ENCODE results near the gene RNF5.

Gene RNF5

DNA sequence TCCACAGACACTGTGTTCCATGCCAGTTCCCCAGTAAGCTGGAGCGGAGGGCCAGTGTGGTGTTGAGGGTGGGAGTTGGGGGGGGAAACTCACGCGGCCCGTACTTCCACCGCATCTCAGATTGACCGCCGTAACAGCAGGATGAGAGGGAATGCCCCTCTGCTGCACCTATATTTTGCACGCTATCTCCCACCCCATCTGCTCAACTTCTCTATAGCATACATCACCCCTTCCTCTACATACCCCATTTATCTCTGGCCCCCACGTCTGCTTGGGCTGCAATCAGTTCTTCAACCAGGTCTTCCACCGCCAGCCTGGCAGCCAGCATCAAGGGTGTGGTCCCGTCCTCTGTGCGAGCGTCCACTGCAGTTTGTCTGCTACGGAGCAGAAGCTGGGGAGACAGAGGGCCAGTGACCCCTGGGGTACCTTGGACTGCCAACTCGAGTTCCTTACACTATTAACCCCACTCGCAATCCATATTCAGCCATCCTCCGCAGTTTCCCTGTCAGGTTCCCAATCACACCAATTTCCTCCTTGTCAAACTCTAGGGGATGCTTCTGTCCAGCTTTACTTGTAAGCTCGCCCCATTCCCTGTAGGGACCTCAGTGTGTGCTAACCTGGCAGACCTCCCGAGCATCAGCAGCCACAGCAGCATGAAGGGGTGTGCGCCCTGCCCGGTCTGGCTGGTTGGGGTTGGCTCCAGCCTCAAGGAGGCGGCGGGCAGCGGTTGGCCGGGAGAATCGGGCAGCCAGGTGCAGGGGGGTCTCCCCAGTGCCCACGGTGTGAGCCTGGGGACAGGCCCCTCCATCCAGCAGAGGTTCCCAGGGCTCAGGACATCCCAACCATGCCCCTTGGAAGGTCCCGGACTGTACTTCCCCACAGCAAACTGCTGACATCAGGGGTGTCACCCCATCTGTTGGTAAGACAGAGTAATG is 18.7 kb downstream of the RNF5 start:
- TF ChIP-seq FOXM1 (IDR thresholded peaks at IDR 0.05; ENCODE audit: borderline replicate concordance, low read depth) = no peak
- TF ChIP-seq USF1 (IDR thresholded peaks at IDR 0.05) = no peak
- no peak for TF ChIP-seq REST (IDR thresholded peaks at IDR 0.05; ENCODE audit: low read depth)
- TF ChIP-seq TEAD4 (IDR thresholded peaks at IDR 0.05) = no peak
- no peak for TF ChIP-seq TAF1 (IDR thresholded peaks at IDR 0.05; ENCODE audit: low read depth)

GRCh38 chr6:32198345-32198696 is 20.1 kb downstream of the RNF5 start:
- TF ChIP-seq RAD21 (IDR thresholded peaks at IDR 0.05; ENCODE audit: low read depth) (no peak), EGR1 (IDR thresholded peaks at IDR 0.05) (no peak), YY1 (IDR thresholded peaks at IDR 0.05; ENCODE audit: low read depth) (no peak), MAX (IDR thresholded peaks at IDR 0.05) (no peak)

DNA sequence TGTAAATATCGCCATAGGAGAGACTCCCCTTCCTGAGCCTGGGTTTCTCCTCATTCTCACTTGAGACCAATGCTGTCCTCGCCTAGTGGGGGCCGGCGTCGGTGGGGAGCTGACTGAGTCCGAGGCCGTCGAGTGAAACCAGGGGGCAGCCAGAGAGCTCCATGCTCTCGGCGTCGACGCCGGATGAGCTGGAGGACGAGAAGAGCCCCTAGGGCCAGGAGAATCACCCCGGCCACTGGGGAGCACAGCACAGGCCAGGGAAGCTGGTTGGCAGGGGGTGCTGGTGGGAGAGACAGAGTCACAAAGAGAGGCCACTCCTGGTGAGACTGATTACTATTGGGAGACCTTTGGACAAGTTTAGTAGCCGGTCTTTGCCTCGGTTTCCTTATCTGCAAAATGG is 20.7 kb downstream of the RNF5 start:
- TF ChIP-seq CREB1 (IDR thresholded peaks at IDR 0.05; ENCODE audit: low read depth) (no peak), REST (IDR thresholded peaks at IDR 0.05; ENCODE audit: low read depth) (no peak), FOXM1 (IDR thresholded peaks at IDR 0.05; ENCODE audit: borderline replicate concordance, low read depth) (no peak), NFIC (IDR thresholded peaks at IDR 0.05) (no peak)

DNA sequence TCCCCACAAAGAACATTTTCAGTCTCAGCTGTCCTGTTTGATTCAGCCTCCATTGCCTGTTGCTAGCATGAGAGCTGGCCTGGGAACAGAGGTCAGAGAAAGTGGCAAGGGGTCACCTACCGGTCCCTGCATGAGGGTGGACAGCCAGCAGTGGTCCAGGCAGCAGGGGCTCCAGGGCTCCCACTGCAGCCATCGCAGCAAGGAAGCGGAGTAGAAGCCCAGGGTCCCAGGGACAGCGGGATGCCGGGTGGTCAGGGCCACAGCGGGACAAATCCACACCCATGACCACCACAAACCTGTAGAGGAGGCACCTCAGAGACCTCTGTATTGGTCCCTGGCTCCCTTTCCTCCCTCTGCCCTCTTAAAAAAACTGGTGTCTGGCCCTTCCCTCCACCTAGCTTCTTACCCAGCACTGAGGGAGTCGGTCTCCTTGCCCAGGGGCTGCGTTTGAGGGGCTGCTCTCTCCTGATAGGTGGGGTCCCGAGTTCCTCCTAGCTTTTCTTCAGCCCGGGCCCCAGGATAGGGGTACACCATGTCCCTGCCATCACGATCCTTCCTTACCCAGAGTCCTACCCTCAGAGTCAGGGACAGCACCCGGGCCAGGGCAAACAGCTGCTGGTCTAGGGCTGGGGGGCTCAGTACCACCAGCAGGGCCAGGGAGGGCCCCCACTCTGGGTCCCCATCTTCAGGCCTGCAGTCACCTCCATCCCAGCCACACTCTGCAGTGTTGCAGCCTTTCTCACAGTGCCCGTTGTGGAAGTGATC is 22.7 kb downstream of the RNF5 start:
- TF ChIP-seq YY1 (IDR thresholded peaks at IDR 0.05; ENCODE audit: low read depth) (no peak), EP300 (IDR thresholded peaks at IDR 0.05; ENCODE audit: borderline replicate concordance) (no peak), USF1 (IDR thresholded peaks at IDR 0.05) (no peak), REST (IDR thresholded peaks at IDR 0.05; ENCODE audit: low read depth) (no peak)

DNA sequence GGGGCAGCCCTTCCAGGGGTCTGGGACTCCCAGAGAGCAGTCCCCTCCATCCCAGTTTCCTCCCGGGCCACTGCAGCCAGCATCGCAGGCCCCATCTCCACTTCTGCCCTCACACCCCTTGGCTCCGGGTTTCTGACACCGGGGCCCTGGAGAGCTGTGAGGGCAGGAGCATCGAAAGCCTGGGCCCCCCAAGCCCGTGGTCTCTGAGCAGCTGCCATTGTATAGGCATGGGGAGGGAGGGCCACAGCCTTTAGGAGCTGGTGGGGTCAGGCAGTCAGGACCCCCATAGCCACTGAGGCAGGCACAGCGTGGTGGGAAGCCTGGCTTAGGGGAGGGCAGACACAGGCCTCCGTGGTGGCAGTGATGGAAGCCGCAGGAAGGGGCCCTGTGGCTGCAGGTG is 24.0 kb downstream of the RNF5 start:
- no peak for TF ChIP-seq MAX (IDR thresholded peaks at IDR 0.05)

All from Ishikawa (cell line).